ENCODE measurements around the gene FBLL1.

DNA sequence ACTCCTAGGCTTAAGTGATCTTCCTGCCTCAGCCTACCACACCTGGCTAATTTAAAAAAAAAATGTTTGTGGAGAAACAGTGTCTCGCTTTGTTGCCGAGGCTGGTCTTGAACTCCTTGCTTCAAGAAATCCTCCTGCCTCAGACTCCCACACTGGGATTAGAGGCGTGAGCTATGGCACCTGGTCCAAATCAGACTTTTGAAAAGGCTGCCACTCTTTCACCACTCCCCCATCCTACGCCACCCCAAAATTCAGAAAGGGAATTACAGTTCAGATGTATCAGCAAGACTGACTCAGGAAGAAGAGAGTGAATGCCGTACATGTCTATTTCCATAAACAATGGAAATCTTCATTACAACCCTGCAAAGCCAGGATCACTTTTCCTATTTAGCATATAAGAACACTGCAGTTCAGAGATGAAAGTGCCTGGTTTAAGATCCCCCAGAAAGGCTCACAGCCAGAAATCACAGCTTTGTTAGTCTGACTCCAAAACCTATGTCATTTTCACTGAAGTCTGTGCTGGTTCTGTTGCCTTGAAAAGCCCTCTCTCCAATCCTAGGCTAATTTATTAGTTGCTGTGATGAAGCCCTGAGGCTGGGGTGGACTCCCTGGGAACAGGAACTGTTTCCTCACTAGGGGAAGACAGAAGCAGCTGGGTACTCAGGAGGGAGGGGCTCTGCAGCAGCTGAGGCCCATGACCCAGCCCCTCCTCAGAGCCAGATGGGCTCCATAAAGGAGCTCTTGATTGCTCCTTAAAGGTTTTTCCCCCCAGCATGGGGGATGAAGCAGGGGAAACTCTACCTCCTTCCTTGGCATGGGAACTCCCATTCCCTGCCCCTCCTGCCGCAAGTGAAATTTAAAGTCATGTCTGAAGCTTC is 3.1 kb downstream of the FBLL1 start:
- TF ChIP-seq, protein P1, sequence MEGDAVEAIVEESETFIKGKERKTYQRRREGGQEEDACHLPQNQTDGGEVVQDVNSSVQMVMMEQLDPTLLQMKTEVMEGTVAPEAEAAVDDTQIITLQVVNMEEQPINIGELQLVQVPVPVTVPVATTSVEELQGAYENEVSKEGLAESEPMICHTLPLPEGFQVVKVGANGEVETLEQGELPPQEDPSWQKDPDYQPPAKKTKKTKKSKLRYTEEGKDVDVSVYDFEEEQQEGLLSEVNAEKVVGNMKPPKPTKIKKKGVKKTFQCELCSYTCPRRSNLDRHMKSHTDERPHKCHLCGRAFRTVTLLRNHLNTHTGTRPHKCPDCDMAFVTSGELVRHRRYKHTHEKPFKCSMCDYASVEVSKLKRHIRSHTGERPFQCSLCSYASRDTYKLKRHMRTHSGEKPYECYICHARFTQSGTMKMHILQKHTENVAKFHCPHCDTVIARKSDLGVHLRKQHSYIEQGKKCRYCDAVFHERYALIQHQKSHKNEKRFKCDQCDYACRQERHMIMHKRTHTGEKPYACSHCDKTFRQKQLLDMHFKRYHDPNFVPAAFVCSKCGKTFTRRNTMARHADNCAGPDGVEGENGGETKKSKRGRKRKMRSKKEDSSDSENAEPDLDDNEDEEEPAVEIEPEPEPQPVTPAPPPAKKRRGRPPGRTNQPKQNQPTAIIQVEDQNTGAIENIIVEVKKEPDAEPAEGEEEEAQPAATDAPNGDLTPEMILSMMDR (conservative IDR thresholded peaks at IDR 0.05; ENCODE audit: low read depth, low read length) = no peak
- no peak for TF ChIP-seq EZH2phosphoT487 (IDR thresholded peaks at IDR 0.05; ENCODE audit: borderline replicate concordance, low read length)

Measured in PC-3 (cell line).